Prostate gland (tissue), 2 donors: ENCODE data around the gene PRR5L. TPM values are rescaled to one million over a fixed set of nuclear protein-coding genes. Genes with fewer than 3 reads are reported as not detected.
A peak's percentile ranks its signal among the peaks of the same experiment; 100 is the strongest.

ENCODE experiments used
- DNase-seq: peaks from one replicate; pipeline ENCODE4 v3.0.0-alpha.2; 2019; ENCODE audit warnings: low spot score
- H3K27ac ChIP-seq, 2 donors: fragments of 200-600 bp; sonication (generic); 2 replicates each; pipeline ENCODE4 v1.5.1; 2017 to 2019
- H3K27me3 ChIP-seq: fragments of 200-600 bp; sonication (generic); replicated peaks from 2 replicates; pipeline ENCODE4 v1.5.1; 2019; ENCODE audit not compliant: insufficient read depth
- H3K36me3 ChIP-seq, 2 donors: fragments of 200-600 bp; sonication (generic); 1 replicate in 1 of 2; 2 replicates in 1 of 2; pipeline versions ENCODE4 v1.5.1 to v1.8.1; 2017 to 2019
- H3K4me1 ChIP-seq: fragments of 200-600 bp; sonication (generic); replicated peaks from 2 replicates; pipeline ENCODE4 v1.5.1; 2019
- H3K4me3 ChIP-seq, 2 donors: fragments of 200-600 bp; sonication (generic); 2 replicates each; pipeline ENCODE4 v1.5.1; 2017 to 2019
- H3K9me3 ChIP-seq: fragments of 200-600 bp; sonication (generic); 2 replicates; pipeline ENCODE4 v1.5.1; 2017
- POLR2A ChIP-seq: fragments of 450-650 bp; IDR thresholded peaks from one replicate; pipeline ENCODE4 v1.6.1; 2016; ENCODE audit warnings: antibody characterized with exemption, mild to moderate bottlenecking
- POLR2AphosphoS5 ChIP-seq: sonication (generic); formaldehyde crosslinking; IDR thresholded peaks from one replicate; pipeline ENCODE4 v1.6.1; 2017; ENCODE audit warnings: antibody characterized with exemption
- WGBS: methylation state at CpG from one replicate; pipeline ENCODE4 v1.1.5; 2018; 5-methylcytosine and 5-hydroxymethylcytosine counted together
- intact Hi-C: fragments of 100-400 bp; cut with DNase I; formaldehyde crosslinking; loops from one replicate; pipeline ENCODE4 v1.14.2; 2022
- total RNA-seq, 2 donors: library from RNA; depleted of rRNA; stranded (reverse); fragments of >200 nt; gene quantifications; one replicate each; pipeline ENCODE4 v1.1.0, GENCODE V29; 2016
- TF ChIP-seq, protein P1 (sequence below), 4 experiments: fragments of 200-600 bp in 2 of 4; fragments of 450-650 bp in 2 of 4; sonication (generic) in 2 of 4; IDR thresholded peaks; 1 replicate in 3 of 4; 2 replicates in 1 of 4; pipeline ENCODE4 v1.5.1; 2016 to 2019; ENCODE audit warnings: antibody characterized with exemption in 4 of 4, mild to moderate bottlenecking in 2 of 4, moderate library complexity in 2 of 4

Gene PRR5L
- total RNA-seq, 2 donors from 2014 or later, result 4.0 to 10.1 TPM

GRCh38 chr11:36455658-36456111 lies 159.6 kb downstream of the PRR5L start:
- Histone ChIP-seq H3K36me3 (no peaks in the 10 kb centered on the region), H3K9me3 (no peaks in the 10 kb centered on the region), H3K27ac (peak overlapping the region in 1 of 2 donors; percentile 31), H3K4me3 (no peak overlapping the region), H3K27me3 (peaks cover 7% of the 10 kb centered on the region), H3K4me1 (no peaks in the 10 kb centered on the region)
- 57% methylated on average over 11 of the region's 11 CpGs for WGBS
- DNase-seq, result no peak
- TF ChIP-seq POLR2AphosphoS5, result no peak
- no peak for TF ChIP-seq POLR2A
- TF ChIP-seq, protein P1, sequence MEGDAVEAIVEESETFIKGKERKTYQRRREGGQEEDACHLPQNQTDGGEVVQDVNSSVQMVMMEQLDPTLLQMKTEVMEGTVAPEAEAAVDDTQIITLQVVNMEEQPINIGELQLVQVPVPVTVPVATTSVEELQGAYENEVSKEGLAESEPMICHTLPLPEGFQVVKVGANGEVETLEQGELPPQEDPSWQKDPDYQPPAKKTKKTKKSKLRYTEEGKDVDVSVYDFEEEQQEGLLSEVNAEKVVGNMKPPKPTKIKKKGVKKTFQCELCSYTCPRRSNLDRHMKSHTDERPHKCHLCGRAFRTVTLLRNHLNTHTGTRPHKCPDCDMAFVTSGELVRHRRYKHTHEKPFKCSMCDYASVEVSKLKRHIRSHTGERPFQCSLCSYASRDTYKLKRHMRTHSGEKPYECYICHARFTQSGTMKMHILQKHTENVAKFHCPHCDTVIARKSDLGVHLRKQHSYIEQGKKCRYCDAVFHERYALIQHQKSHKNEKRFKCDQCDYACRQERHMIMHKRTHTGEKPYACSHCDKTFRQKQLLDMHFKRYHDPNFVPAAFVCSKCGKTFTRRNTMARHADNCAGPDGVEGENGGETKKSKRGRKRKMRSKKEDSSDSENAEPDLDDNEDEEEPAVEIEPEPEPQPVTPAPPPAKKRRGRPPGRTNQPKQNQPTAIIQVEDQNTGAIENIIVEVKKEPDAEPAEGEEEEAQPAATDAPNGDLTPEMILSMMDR (IDR thresholded peaks at IDR 0.05), result no peak
- intact Hi-C loops, result no loop called here

GRCh38 chr11:36456156-36456555 lies 160.1 kb downstream of the PRR5L start:
- DNase-seq, result no peak
- Histone ChIP-seq H3K27ac (peak overlapping the region in 1 of 2 donors; percentile 18), H3K4me1 (no peaks in the 10 kb centered on the region), H3K4me3 (no peak overlapping the region), H3K9me3 (no peaks in the 10 kb centered on the region), H3K27me3 (peaks cover 7% of the 10 kb centered on the region), H3K36me3 (no peaks in the 10 kb centered on the region)
- intact Hi-C loops, result no loop called here
- 79% methylated on average over 6 of the region's 6 CpGs for WGBS
- TF ChIP-seq, protein P1 (IDR thresholded peaks at IDR 0.05), result no peak
- TF ChIP-seq POLR2AphosphoS5, result no peak
- no peak for TF ChIP-seq POLR2A

DNA sequence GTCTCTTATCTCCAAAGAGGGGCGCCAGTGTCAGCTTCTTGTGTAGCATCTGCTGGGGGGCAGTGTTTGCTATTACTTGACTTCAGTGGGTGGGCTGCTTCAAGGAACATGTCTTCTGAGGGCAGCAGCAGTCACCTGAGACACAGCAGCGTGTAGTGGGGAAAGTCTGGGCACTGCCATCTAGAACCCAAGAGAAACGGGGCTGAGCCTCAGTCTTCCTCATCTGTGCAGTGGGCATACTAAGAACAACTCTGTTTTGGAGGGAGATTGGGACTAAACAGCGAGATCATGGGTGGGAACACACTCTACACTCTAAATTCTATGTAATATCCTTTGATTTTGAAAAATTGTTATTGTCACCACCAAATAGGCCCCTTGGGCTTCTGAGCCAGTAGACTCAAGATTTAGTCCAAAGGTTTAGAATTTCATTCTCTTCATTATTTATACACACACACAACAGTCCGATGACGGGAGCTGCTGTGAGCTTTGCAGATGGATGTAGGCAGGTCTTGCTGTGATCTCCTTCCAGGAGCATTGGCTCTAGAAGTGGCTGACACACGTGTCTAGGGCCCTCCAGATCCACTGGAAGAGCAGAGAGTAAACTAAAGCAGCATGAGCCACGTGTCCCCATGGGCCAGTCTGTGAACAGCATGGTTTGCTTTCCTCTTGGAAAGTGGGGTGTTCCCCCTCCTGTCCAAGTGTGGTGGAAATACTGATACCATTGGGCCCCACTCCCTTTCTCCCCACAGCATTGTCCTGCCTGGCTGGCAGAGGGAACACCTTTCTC lies 162.2 kb downstream of the PRR5L start:
- H3K4me1 ChIP-seq, result no peaks in the 10 kb centered on the region
- H3K9me3 ChIP-seq, result no peaks in the 10 kb centered on the region
- no peak overlapping the region for H3K4me3 ChIP-seq
- H3K36me3 ChIP-seq, result no peaks in the 10 kb centered on the region
- 74% methylated on average over 8 of the region's 8 CpGs for WGBS
- no peak for TF ChIP-seq POLR2AphosphoS5
- TF ChIP-seq POLR2A, result no peak
- TF ChIP-seq, protein P1 (IDR thresholded peaks at IDR 0.05), result no peak
- H3K27ac ChIP-seq, result no peak overlapping the region
- intact Hi-C loops, result no loop called here
- DNase-seq, result no peak
- peaks cover 9% of the 10 kb centered on the region for H3K27me3 ChIP-seq

DNA sequence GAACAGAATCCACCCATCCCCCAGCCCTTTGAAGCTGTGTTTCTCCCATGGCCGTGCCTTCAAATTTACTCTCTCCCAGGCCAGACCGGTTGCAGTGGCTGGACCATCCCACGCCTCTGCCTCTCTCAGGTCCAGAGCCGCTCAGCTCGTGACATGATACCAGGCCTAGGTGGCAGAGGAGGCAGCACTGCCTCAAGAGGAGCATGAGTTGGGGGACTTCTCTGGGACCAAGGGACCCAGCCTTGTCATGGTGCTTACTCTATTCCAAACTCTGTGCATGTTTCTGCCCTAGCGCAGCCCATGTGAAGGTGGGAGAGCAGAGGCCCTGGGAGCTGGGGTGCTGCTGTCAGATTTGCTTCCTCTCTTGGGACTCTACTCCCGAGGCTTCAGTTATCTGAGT lies 163.0 kb downstream of the PRR5L start:
- DNase-seq, result no peak
- H3K9me3 ChIP-seq, result no peaks in the 10 kb centered on the region
- no peaks in the 10 kb centered on the region for H3K36me3 ChIP-seq
- peaks cover 11% of the 10 kb centered on the region for H3K27me3 ChIP-seq
- 94% methylated on average over 7 of the region's 7 CpGs for WGBS
- no peak overlapping the region for H3K27ac ChIP-seq
- intact Hi-C loops, result no loop called here
- no peaks in the 10 kb centered on the region for H3K4me1 ChIP-seq
- H3K4me3 ChIP-seq, result no peak overlapping the region
- TF ChIP-seq POLR2A (no peak), POLR2AphosphoS5 (no peak)
- TF ChIP-seq, protein P1 (IDR thresholded peaks at IDR 0.05), result no peak

DNA sequence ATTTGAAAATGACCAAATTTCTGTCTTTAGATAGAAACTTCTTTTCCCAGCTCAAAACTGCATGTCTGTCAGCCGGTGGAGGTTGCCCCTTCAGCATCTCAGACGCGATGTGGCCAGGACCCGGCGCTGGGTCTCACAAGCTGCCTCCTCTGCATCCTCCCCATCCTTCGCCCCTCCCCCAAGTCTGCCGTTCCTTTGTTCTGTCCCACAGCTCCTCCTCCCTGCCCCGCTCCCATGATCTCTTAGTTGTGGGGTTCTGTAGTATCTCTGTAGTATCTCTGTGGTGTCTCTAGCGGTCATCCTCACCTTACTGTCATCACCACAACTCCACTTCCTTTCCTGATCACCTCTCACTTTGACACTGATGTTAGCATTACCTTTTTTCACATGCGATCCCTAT lies 164.1 kb downstream of the PRR5L start:
- 90% methylated on average over 10 of the region's 10 CpGs for WGBS

More for the DNA sequence above, 164.1 kb downstream of the PRR5L start:
- no peak for TF ChIP-seq POLR2AphosphoS5
- Histone ChIP-seq H3K36me3 (no peaks in the 10 kb centered on the region), H3K27me3 (peaks cover 11% of the 10 kb centered on the region), H3K9me3 (no peaks in the 10 kb centered on the region), H3K27ac (no peak overlapping the region), H3K4me1 (no peaks in the 10 kb centered on the region), H3K4me3 (no peak overlapping the region)
- intact Hi-C loops, result no loop called here
- no peak for DNase-seq
